Neural cell (in vitro differentiated cells): ENCODE results near the gene WIF1.

Experiments used
- CTCF ChIP-seq: fragments of 450-650 bp; IDR thresholded peaks from 2 replicates; pipeline ENCODE4 v1.5.1; 2014; ENCODE audit warnings: antibody characterized with exemption, mild to moderate bottlenecking, moderate library complexity; ENCODE audit not compliant: poor library complexity, severe bottlenecking
- EZH2 ChIP-seq: fragments of 200-600, 300-800 bp; shearing (Covaris generic), sonication (generic); IDR thresholded peaks from 2 replicates; pipeline ENCODE4 v1.6.1; 2014; ENCODE audit warnings: antibody characterized with exemption, low read length, borderline replicate concordance, mild to moderate bottlenecking; ENCODE audit not compliant: insufficient read depth, poor library complexity, severe bottlenecking
- RAD21 ChIP-seq: fragments of 450-650 bp; conservative IDR thresholded peaks from 2 replicates; pipeline ENCODE4 v1.6.1; 2014; ENCODE audit warnings: antibody characterized with exemption, mild to moderate bottlenecking, moderate library complexity
- TAF1 ChIP-seq: IDR thresholded peaks from 2 replicates; pipeline ENCODE4 v1.6.1; 2012; ENCODE audit warnings: low read depth

- no peak for TF ChIP-seq TAF1
- TF ChIP-seq CTCF, result no peak
- no peak for TF ChIP-seq RAD21
- no peak for TF ChIP-seq EZH2
These were observed 97.6 kb downstream of the WIF1 start for GRCh38 chr12:65023485-65023884.
